Keratinocyte (primary cell): Measurements from ENCODE around the gene FOXN1. TPM values are rescaled to one million over a fixed set of nuclear protein-coding genes. Genes with fewer than 3 reads are reported as not detected.
A peak's percentile ranks its signal among the peaks of the same experiment; 100 is the strongest.

Experiments used
- DNase-seq: peaks from one replicate; pipeline ENCODE4 v3.0.0-alpha.2; 2011; ENCODE audit warnings: low read depth, missing footprints, low spot score
- FAIRE-seq: peaks from 2 replicates; lab custom pipeline; 2011; peaks lifted over from hg19 to GRCh38; lab: Jason Lieb, UNC
- H2AFZ ChIP-seq: 2 replicates; pipeline ENCODE4 v1.6.0; 2012; ENCODE audit warnings: low read length, control low read depth, inconsistent platforms; ENCODE audit not compliant: control insufficient read depth
- H3K27ac ChIP-seq: 2 replicates; pipeline ENCODE4 v1.5.1; 2011; ENCODE audit warnings: low read length; ENCODE audit not compliant: control insufficient read depth, insufficient read depth
- H3K27me3 ChIP-seq: 3 replicates; pipeline ENCODE4 v1.6.0; 2011; ENCODE audit warnings: low read length; ENCODE audit not compliant: control insufficient read depth, insufficient read depth; ENCODE audit errors: extremely low read depth
- H3K36me3 ChIP-seq, 2 experiments: 2 replicates in 1 of 2; 3 replicates in 1 of 2; pipeline ENCODE4 v1.5.1; 2011; ENCODE audit warnings: low read length in 2 of 2, mild to moderate bottlenecking in 1 of 2; ENCODE audit not compliant: control insufficient read depth in 2 of 2, insufficient read depth in 2 of 2; ENCODE audit errors: extremely low read depth in 1 of 2
- H3K4me1 ChIP-seq: 3 replicates; pipeline ENCODE4 v1.5.1; 2011; ENCODE audit warnings: low read length; ENCODE audit not compliant: control insufficient read depth, insufficient read depth; ENCODE audit errors: extremely low read depth
- H3K4me2 ChIP-seq: 3 replicates; pipeline ENCODE4 v1.6.0; 2011; ENCODE audit warnings: low read depth, low read length; ENCODE audit not compliant: control insufficient read depth, insufficient read depth; ENCODE audit errors: extremely low read depth
- H3K4me3 ChIP-seq, 3 experiments: fragments of 200-600 bp in 1 of 3; sonication (generic) in 1 of 3; 2 replicates in 2 of 3; 3 replicates in 1 of 3; pipeline ENCODE4 v1.5.1; 2011 to 2016; ENCODE audit warnings: low read length in 3 of 3, mild to moderate bottlenecking in 3 of 3, control low read depth in 2 of 3, inconsistent platforms in 1 of 3, low read depth in 1 of 3, mixed read lengths in 1 of 3, mixed run types in 1 of 3, moderate library complexity in 1 of 3; ENCODE audit not compliant: control insufficient read depth in 2 of 3, insufficient read depth in 2 of 3; ENCODE audit errors: extremely low read depth in 1 of 3
- H3K79me2 ChIP-seq: 2 replicates; pipeline ENCODE4 v1.6.0; 2012; ENCODE audit warnings: low read length; ENCODE audit not compliant: control insufficient read depth, insufficient read depth
- H3K9ac ChIP-seq: 3 replicates; pipeline ENCODE4 v1.6.0; 2011; ENCODE audit warnings: low read length; ENCODE audit not compliant: control insufficient read depth, insufficient read depth; ENCODE audit errors: extremely low read depth
- H3K9me1 ChIP-seq: 3 replicates; pipeline ENCODE4 v1.6.0; 2011; ENCODE audit warnings: low read length; ENCODE audit not compliant: control insufficient read depth, insufficient read depth; ENCODE audit errors: extremely low read depth
- H3K9me3 ChIP-seq: 2 replicates; pipeline ENCODE4 v1.5.1; 2012; ENCODE audit warnings: low read depth, low read length; ENCODE audit not compliant: control insufficient read depth
- H4K20me1 ChIP-seq: 3 replicates; pipeline ENCODE4 v1.6.0; 2011; ENCODE audit warnings: low read length; ENCODE audit not compliant: control insufficient read depth, insufficient read depth; ENCODE audit errors: extremely low read depth
- EZH2 ChIP-seq: IDR thresholded peaks from one replicate; pipeline ENCODE4 v1.6.1; 2012; ENCODE audit warnings: inconsistent platforms, mild to moderate bottlenecking, low read length, moderate library complexity
- dilution Hi-C: fragments of 300-500 bp; cut with MboI; formaldehyde crosslinking; loops from one replicate; pipeline ENCODE4 v1.7.0; 2020; ENCODE audit warnings: low sequenced_read_pairs; ENCODE audit not compliant: extremely low pct_ligation_motif_present
- polyA plus RNA-seq, 5 experiments: library from polyadenylated mRNA; depleted of rRNA in 3 of 5; stranded (reverse) in 3 of 5; stranded (forward) in 1 of 5; unstranded in 1 of 5; fragments of >200 nt; gene quantifications; 1 replicate in 1 of 5; 2 replicates in 3 of 5; 3 replicates in 1 of 5; pipeline versions ENCODE4 v1.2.1 to v1.2.3, GENCODE V29; 2011 to 2012; ENCODE audit warnings: missing spikeins in 2 of 5, low read depth in 1 of 5, low replicate concordance in 1 of 5
- TF ChIP-seq, protein P1 (sequence below), 3 experiments: IDR thresholded peaks in 1 of 3; conservative IDR thresholded peaks in 1 of 3; optimal IDR thresholded peaks in 1 of 3; 2 replicates in 2 of 3; 3 replicates in 1 of 3; pipeline versions ENCODE3 to v1.5.1; 2011; ENCODE audit warnings: low read length in 3 of 3, mild to moderate bottlenecking in 3 of 3, moderate library complexity in 2 of 3, control low read depth in 1 of 3, inconsistent platforms in 1 of 3; ENCODE audit not compliant: insufficient read depth in 2 of 3; ENCODE audit errors: extremely low read depth in 1 of 3

The FOXN1 gene
- polyA plus RNA-seq, 1 donor (not counting 4 experiments of a cell fraction or from before 2014, with no cell fraction given) = 0.29 TPM

DNA sequence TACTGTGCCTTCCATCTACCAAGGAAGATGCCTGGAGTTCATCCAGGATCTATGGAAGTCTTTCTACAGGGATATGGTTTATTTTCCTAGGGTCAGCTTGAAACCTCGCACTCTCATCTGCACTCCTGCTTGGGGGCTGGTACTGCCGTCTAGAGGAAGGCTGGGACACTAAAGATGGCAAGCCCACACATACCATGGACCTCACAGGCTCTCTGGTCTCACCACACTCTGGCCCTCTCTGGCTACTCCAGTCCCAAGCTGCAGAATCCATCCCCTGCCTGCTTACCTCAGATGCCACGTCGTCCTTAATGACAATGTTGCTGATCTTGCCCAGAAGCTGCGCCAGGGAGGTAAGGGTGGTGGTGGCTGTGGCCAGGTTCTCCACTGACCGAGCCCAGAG is 48.4 kb downstream of the FOXN1 start:
- Histone ChIP-seq H3K9me3 (no peaks in the 10 kb centered on the region), H3K79me2 (peaks cover 3% of the 10 kb centered on the region), H3K27ac (no peak overlapping the region), H3K9ac (no peak overlapping the region), H4K20me1 (no peaks in the 10 kb centered on the region), H3K36me3 (peaks cover 19 to 35% of the 10 kb centered on the region in 2 experiments), H3K27me3 (no peaks in the 10 kb centered on the region), H3K4me2 (no peak overlapping the region), H2AFZ (no peak overlapping the region), H3K4me3 (no peak overlapping the region), H3K9me1 (peaks cover 3% of the 10 kb centered on the region), H3K4me1 (peaks cover 6% of the 10 kb centered on the region)
- DNase-seq (no peak), FAIRE-seq (no peak)
- TF ChIP-seq EZH2 = no peak
- TF ChIP-seq, protein P1, sequence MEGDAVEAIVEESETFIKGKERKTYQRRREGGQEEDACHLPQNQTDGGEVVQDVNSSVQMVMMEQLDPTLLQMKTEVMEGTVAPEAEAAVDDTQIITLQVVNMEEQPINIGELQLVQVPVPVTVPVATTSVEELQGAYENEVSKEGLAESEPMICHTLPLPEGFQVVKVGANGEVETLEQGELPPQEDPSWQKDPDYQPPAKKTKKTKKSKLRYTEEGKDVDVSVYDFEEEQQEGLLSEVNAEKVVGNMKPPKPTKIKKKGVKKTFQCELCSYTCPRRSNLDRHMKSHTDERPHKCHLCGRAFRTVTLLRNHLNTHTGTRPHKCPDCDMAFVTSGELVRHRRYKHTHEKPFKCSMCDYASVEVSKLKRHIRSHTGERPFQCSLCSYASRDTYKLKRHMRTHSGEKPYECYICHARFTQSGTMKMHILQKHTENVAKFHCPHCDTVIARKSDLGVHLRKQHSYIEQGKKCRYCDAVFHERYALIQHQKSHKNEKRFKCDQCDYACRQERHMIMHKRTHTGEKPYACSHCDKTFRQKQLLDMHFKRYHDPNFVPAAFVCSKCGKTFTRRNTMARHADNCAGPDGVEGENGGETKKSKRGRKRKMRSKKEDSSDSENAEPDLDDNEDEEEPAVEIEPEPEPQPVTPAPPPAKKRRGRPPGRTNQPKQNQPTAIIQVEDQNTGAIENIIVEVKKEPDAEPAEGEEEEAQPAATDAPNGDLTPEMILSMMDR (optimal IDR thresholded peaks at IDR 0.05 in 1 of 3, IDR thresholded peaks at IDR 0.05 in 1 of 3, conservative IDR thresholded peaks at IDR 0.05 in 1 of 3; ENCODE audit: extremely low read depth in 1 of 3, insufficient read depth in 2 of 3, low read length in 3 of 3) = peak in 1 of 3 experiments; percentile 30
- dilution Hi-C loops = no loop called here

- Histone ChIP-seq H3K27ac (no peak overlapping the region), H3K79me2 (peaks cover 3% of the 10 kb centered on the region), H3K4me3 (no peak overlapping the region), H3K36me3 (peaks cover 22 to 40% of the 10 kb centered on the region in 2 experiments), H3K9me1 (peaks cover 3% of the 10 kb centered on the region), H3K4me2 (no peak overlapping the region), H3K9me3 (no peaks in the 10 kb centered on the region), H3K9ac (no peak overlapping the region), H2AFZ (no peak overlapping the region), H3K27me3 (no peaks in the 10 kb centered on the region), H3K4me1 (peaks cover 6% of the 10 kb centered on the region), H4K20me1 (no peaks in the 10 kb centered on the region)
- no peak for TF ChIP-seq EZH2
- TF ChIP-seq, protein P1 (optimal IDR thresholded peaks at IDR 0.05 in 1 of 3, IDR thresholded peaks at IDR 0.05 in 1 of 3, conservative IDR thresholded peaks at IDR 0.05 in 1 of 3; ENCODE audit: extremely low read depth in 1 of 3, insufficient read depth in 2 of 3, low read length in 3 of 3) = no peak
- dilution Hi-C loops = no loop called here
- no peak for DNase-seq
- FAIRE-seq = no peak
Measured at GRCh38 chr17:28555022-28555421, 48.9 kb downstream of the FOXN1 start.
